Panc1 (cell line): Measurements from ENCODE around the gene LBH.

Source experiments
- CTCF ChIP-seq: fragments of 450-650 bp; IDR thresholded peaks from 2 replicates; pipeline ENCODE4 v1.5.1; 2017; ENCODE audit warnings: mild to moderate bottlenecking
- POLR2AphosphoS5 ChIP-seq: IDR thresholded peaks from 2 replicates; pipeline ENCODE4 v1.6.1; 2012; ENCODE audit warnings: mild to moderate bottlenecking, low read depth, low read length, moderate library complexity
- REST ChIP-seq, 2 experiments: IDR thresholded peaks; 2 replicates each; pipeline ENCODE4 v1.6.1; 2011 to 2012; ENCODE audit warnings: low read depth in 2 of 2, control low read depth in 1 of 2, low read length in 1 of 2, mild to moderate bottlenecking in 1 of 2, moderate library complexity in 1 of 2; ENCODE audit not compliant: insufficient read depth in 1 of 2

- TF ChIP-seq POLR2AphosphoS5 (no peak), CTCF (no peak), REST (IDR thresholded peaks at IDR 0.05; ENCODE audit: insufficient read depth in 1 of 2, low read depth in 2 of 2, low read length in 1 of 2) (no peak)
Measured at GRCh38 chr2:30193104-30193681, 38.1 kb upstream of the LBH start.
